K562 (cell line): ENCODE measurements around the gene TRIO. TPM values are rescaled to one million over a fixed set of nuclear protein-coding genes. Genes with fewer than 3 reads are reported as not detected.

Experiments
- ELF2 ChIP-seq: fragments of 250-450 bp; sonication (Bioruptor Pico); IDR thresholded peaks from 2 replicates; pipeline ENCODE4 v1.5.0; 2021; ENCODE audit warnings: mild to moderate bottlenecking
- GTF2A2 ChIP-seq: IDR thresholded peaks from 2 replicates; pipeline ENCODE4 v1.6.1; 2016; ENCODE audit warnings: mild to moderate bottlenecking, missing genetic modification characterization, missing compliant biosample characterization
- MAZ ChIP-seq, 2 experiments: fragments of 450-650 bp in 1 of 2; sonication (generic) in 1 of 2; formaldehyde crosslinking; IDR thresholded peaks in 1 of 2; conservative IDR thresholded peaks in 1 of 2; 2 replicates each; pipeline versions ENCODE4 v1.4.0 to v1.5.0; 2020; ENCODE audit warnings: mild to moderate bottlenecking in 1 of 2, missing genetic modification reagents in 1 of 2
- SIX5 ChIP-seq, 2 experiments: IDR thresholded peaks; 2 replicates each; pipeline ENCODE4 v1.6.1; 2011; ENCODE audit warnings: low read length in 2 of 2, borderline replicate concordance in 1 of 2, low read depth in 1 of 2, mild to moderate bottlenecking in 1 of 2, moderate library complexity in 1 of 2; ENCODE audit not compliant: insufficient read depth in 1 of 2
- ZKSCAN3 ChIP-seq: fragments of 250-450 bp; sonication (Bioruptor Pico); IDR thresholded peaks from 2 replicates; pipeline ENCODE4 v1.4.0; 2020
- ZNF24 ChIP-seq: fragments of 450-650 bp; IDR thresholded peaks from 2 replicates; pipeline ENCODE4 v1.6.1; 2016
- ZNF668 ChIP-seq: fragments of 250-450 bp; sonication (Bioruptor Pico); IDR thresholded peaks from 2 replicates; pipeline ENCODE4 v1.8.0; 2022; ENCODE audit warnings: mild to moderate bottlenecking, inconsistent platforms
- polyA plus RNA-seq, 8 experiments: library from polyadenylated mRNA; depleted of rRNA in 4 of 8; stranded (reverse) in 5 of 8; unstranded in 3 of 8; fragments of >200 nt; fragmentation: Nextera tagmentation in 2 of 8; fragmentation: Illumina TruSeq in 1 of 8; extraction: Ambion mirVana in 2 of 8; extraction: Trizol in 1 of 8; gene quantifications; 2 replicates each; pipeline versions ENCODE4 v1.2.1 to v1.2.3, GENCODE V29; 2011 to 2014; ENCODE audit warnings: inconsistent platforms in 1 of 8, missing spikeins in 1 of 8
- total RNA-seq, 7 experiments: library from RNA; depleted of rRNA in 6 of 7; stranded (reverse); fragments of >200 nt in 6 of 7; fragmentation: Illumina TruSeq in 2 of 7; extraction: Trizol in 2 of 7; gene quantifications; 2 replicates each; pipeline versions ENCODE4 v1.2.1 to v1.2.3, GENCODE V29; 2011 to 2021; ENCODE audit warnings: low replicate concordance in 1 of 7
- TF ChIP-seq, protein P1 (sequence below): fragments of 200-600 bp; sonication (generic); IDR thresholded peaks from one replicate; pipeline ENCODE4 v1.6.1; 2012; ENCODE audit warnings: mild to moderate bottlenecking, low read depth, low read length, inconsistent platforms
- TF ChIP-seq, protein P2 (sequence below): fragments of 250-450 bp; sonication (Bioruptor Pico); IDR thresholded peaks from 2 replicates; pipeline ENCODE4 v1.8.0; 2021; ENCODE audit warnings: mild to moderate bottlenecking, moderate library complexity
- TF ChIP-seq, protein P3 (sequence below), 2 experiments: fragments of 200-800 bp in 1 of 2; sonication (Bioruptor generic) in 1 of 2; sonication (generic) in 1 of 2; formaldehyde crosslinking in 1 of 2; IDR thresholded peaks in 1 of 2; conservative IDR thresholded peaks in 1 of 2; 2 replicates each; pipeline versions ENCODE4 v1.5.0 to v1.6.1; 2016 to 2020; ENCODE audit warnings: missing compliant biosample characterization in 1 of 2, missing genetic modification characterization in 1 of 2, missing genetic modification reagents in 1 of 2

TRIO gene
- total and polyA plus RNA-seq, 9 of the 15 experiments (the other 6 are each of a cell fraction or from before 2014, with no cell fraction given): 0.24 to 5.0 (median 1.1) TPM

DNA sequence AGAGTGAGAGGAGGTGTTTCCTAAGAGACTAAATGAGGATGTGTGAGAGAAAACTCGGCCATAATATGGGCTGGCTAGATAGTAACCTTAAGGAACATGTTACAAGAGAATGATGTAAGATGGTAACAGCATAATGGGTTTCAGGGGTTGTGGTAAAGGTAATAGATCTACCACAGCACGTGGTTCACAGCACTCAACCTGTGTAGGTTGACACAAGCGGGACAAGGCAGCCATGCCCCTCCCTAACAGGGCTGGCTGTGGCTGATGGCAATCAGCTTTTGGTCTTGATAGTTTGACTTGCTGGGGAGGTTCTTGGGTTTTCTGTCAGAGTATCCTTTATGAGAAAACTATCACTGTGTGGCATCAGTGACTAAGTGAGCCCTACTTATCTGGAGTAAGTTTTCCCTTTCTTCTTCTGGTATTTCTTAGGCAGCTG, 138.6 kb downstream of the TRIO start (continued):
- TF ChIP-seq, protein P1, sequence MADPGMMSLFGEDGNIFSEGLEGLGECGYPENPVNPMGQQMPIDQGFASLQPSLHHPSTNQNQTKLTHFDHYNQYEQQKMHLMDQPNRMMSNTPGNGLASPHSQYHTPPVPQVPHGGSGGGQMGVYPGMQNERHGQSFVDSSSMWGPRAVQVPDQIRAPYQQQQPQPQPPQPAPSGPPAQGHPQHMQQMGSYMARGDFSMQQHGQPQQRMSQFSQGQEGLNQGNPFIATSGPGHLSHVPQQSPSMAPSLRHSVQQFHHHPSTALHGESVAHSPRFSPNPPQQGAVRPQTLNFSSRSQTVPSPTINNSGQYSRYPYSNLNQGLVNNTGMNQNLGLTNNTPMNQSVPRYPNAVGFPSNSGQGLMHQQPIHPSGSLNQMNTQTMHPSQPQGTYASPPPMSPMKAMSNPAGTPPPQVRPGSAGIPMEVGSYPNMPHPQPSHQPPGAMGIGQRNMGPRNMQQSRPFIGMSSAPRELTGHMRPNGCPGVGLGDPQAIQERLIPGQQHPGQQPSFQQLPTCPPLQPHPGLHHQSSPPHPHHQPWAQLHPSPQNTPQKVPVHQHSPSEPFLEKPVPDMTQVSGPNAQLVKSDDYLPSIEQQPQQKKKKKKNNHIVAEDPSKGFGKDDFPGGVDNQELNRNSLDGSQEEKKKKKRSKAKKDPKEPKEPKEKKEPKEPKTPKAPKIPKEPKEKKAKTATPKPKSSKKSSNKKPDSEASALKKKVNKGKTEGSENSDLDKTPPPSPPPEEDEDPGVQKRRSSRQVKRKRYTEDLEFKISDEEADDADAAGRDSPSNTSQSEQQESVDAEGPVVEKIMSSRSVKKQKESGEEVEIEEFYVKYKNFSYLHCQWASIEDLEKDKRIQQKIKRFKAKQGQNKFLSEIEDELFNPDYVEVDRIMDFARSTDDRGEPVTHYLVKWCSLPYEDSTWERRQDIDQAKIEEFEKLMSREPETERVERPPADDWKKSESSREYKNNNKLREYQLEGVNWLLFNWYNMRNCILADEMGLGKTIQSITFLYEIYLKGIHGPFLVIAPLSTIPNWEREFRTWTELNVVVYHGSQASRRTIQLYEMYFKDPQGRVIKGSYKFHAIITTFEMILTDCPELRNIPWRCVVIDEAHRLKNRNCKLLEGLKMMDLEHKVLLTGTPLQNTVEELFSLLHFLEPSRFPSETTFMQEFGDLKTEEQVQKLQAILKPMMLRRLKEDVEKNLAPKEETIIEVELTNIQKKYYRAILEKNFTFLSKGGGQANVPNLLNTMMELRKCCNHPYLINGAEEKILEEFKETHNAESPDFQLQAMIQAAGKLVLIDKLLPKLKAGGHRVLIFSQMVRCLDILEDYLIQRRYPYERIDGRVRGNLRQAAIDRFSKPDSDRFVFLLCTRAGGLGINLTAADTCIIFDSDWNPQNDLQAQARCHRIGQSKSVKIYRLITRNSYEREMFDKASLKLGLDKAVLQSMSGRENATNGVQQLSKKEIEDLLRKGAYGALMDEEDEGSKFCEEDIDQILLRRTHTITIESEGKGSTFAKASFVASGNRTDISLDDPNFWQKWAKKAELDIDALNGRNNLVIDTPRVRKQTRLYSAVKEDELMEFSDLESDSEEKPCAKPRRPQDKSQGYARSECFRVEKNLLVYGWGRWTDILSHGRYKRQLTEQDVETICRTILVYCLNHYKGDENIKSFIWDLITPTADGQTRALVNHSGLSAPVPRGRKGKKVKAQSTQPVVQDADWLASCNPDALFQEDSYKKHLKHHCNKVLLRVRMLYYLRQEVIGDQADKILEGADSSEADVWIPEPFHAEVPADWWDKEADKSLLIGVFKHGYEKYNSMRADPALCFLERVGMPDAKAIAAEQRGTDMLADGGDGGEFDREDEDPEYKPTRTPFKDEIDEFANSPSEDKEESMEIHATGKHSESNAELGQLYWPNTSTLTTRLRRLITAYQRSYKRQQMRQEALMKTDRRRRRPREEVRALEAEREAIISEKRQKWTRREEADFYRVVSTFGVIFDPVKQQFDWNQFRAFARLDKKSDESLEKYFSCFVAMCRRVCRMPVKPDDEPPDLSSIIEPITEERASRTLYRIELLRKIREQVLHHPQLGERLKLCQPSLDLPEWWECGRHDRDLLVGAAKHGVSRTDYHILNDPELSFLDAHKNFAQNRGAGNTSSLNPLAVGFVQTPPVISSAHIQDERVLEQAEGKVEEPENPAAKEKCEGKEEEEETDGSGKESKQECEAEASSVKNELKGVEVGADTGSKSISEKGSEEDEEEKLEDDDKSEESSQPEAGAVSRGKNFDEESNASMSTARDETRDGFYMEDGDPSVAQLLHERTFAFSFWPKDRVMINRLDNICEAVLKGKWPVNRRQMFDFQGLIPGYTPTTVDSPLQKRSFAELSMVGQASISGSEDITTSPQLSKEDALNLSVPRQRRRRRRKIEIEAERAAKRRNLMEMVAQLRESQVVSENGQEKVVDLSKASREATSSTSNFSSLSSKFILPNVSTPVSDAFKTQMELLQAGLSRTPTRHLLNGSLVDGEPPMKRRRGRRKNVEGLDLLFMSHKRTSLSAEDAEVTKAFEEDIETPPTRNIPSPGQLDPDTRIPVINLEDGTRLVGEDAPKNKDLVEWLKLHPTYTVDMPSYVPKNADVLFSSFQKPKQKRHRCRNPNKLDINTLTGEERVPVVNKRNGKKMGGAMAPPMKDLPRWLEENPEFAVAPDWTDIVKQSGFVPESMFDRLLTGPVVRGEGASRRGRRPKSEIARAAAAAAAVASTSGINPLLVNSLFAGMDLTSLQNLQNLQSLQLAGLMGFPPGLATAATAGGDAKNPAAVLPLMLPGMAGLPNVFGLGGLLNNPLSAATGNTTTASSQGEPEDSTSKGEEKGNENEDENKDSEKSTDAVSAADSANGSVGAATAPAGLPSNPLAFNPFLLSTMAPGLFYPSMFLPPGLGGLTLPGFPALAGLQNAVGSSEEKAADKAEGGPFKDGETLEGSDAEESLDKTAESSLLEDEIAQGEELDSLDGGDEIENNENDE: no peak
- TF ChIP-seq, protein P2, sequence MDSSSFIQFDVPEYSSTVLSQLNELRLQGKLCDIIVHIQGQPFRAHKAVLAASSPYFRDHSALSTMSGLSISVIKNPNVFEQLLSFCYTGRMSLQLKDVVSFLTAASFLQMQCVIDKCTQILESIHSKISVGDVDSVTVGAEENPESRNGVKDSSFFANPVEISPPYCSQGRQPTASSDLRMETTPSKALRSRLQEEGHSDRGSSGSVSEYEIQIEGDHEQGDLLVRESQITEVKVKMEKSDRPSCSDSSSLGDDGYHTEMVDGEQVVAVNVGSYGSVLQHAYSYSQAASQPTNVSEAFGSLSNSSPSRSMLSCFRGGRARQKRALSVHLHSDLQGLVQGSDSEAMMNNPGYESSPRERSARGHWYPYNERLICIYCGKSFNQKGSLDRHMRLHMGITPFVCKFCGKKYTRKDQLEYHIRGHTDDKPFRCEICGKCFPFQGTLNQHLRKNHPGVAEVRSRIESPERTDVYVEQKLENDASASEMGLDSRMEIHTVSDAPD (CRISPR knock-in tag): no peak
- TF ChIP-seq MAZ (CRISPR knock-in tag; conservative IDR thresholded peaks at IDR 0.05 in 1 of 2, IDR thresholded peaks at IDR 0.05 in 1 of 2) (no peak), ZNF668 (CRISPR knock-in tag) (no peak), SIX5 (IDR thresholded peaks at IDR 0.05; ENCODE audit: borderline replicate concordance in 1 of 2, insufficient read depth in 1 of 2, low read depth in 1 of 2, low read length in 2 of 2) (no peak), ZKSCAN3 (CRISPR knock-in tag) (no peak), ZNF24 (no peak), ELF2 (no peak), GTF2A2 (no peak)
- TF ChIP-seq, protein P3, sequence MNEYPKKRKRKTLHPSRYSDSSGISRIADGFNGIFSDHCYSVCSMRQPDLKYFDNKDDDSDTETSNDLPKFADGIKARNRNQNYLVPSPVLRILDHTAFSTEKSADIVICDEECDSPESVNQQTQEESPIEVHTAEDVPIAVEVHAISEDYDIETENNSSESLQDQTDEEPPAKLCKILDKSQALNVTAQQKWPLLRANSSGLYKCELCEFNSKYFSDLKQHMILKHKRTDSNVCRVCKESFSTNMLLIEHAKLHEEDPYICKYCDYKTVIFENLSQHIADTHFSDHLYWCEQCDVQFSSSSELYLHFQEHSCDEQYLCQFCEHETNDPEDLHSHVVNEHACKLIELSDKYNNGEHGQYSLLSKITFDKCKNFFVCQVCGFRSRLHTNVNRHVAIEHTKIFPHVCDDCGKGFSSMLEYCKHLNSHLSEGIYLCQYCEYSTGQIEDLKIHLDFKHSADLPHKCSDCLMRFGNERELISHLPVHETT (CRISPR knock-in tag; conservative IDR thresholded peaks at IDR 0.05 in 1 of 2, IDR thresholded peaks at IDR 0.05 in 1 of 2): no peak
